Naive thymus-derived CD4-positive, alpha-beta T cell (primary cell): ENCODE measurements around the gene NAP1L1. TPM values are rescaled to one million over a fixed set of nuclear protein-coding genes. Genes with fewer than 3 reads are reported as not detected.

Experiments used
- ATAC-seq: fragments of 150-1000 bp; cut with Tn5 transposase; 2 replicates; pipeline ENCODE4 v1.10.0; 2021; ENCODE audit warnings: mild to moderate bottlenecking, moderate library complexity
- CTCF ChIA-PET: fragments of 350-600 bp; sonication (Branson Sonifier 250); formaldehyde crosslinking; loops from one replicate; lab custom pipeline; 2021; ENCODE audit warnings: antibody characterized with exemption; lab: Charles Lee
- POLR2A ChIA-PET: fragments of 350-600 bp; sonication (Branson Sonifier 250); formaldehyde crosslinking; loops from one replicate; lab custom pipeline; 2021; ENCODE audit warnings: antibody characterized with exemption, inconsistent platforms; lab: Charles Lee
- DNase-seq, 9 donors: peaks; one replicate each; pipeline versions ENCODE4 v3.0.0 to v3.0.0-alpha.2; 2020 to 2022; ENCODE audit warnings: mixed read lengths in 1 of 9
- H3K27ac ChIP-seq: one replicate; pipeline ENCODE4 v1.7.0; 2013; ENCODE audit warnings: mild to moderate bottlenecking, low read depth, low read length, moderate library complexity
- H3K27me3 ChIP-seq, 2 donors: one replicate each; pipeline ENCODE4 v1.7.0; 2013; ENCODE audit warnings: low read length in 2 of 2, mild to moderate bottlenecking in 2 of 2, moderate library complexity in 2 of 2; ENCODE audit not compliant: control insufficient read depth in 2 of 2, insufficient read depth in 2 of 2
- H3K36me3 ChIP-seq, 3 experiments: 1 replicate in 2 of 3; 2 replicates in 1 of 3; pipeline ENCODE4 v1.7.0; 2013; ENCODE audit warnings: low read length in 3 of 3, mild to moderate bottlenecking in 3 of 3, moderate library complexity in 1 of 3; ENCODE audit not compliant: insufficient read depth in 3 of 3, control insufficient read depth in 2 of 3
- H3K4me1 ChIP-seq, 2 donors: one replicate each; pipeline ENCODE4 v1.7.0; 2013; ENCODE audit warnings: low read length in 2 of 2, mild to moderate bottlenecking in 2 of 2, moderate library complexity in 1 of 2; ENCODE audit not compliant: control insufficient read depth in 2 of 2, insufficient read depth in 2 of 2
- H3K4me3 ChIP-seq: 2 replicates; pipeline ENCODE4 v1.7.0; 2013; ENCODE audit warnings: mild to moderate bottlenecking, low read length
- H3K9me3 ChIP-seq, 3 experiments: 1 replicate in 2 of 3; 2 replicates in 1 of 3; pipeline ENCODE4 v1.7.0; 2013; ENCODE audit warnings: low read length in 3 of 3; ENCODE audit not compliant: control insufficient read depth in 2 of 3
- H3K27ac Mint-ChIP-seq, 9 donors: one replicate each; pipeline ENCODE4 v1.8.0; 2020 to 2022; ENCODE audit warnings: mixed read lengths in 9 of 9, mild to moderate bottlenecking in 8 of 9, moderate library complexity in 5 of 9, inconsistent platforms in 2 of 9
- H3K27me3 Mint-ChIP-seq, 5 donors: one replicate each; pipeline ENCODE4 v1.8.0; 2021 to 2022; ENCODE audit warnings: mixed read lengths in 5 of 5, mild to moderate bottlenecking in 1 of 5
- H3K36me3 Mint-ChIP-seq, 5 donors: one replicate each; pipeline ENCODE4 v1.8.0; 2020 to 2022; ENCODE audit warnings: mixed read lengths in 5 of 5, mild to moderate bottlenecking in 3 of 5, inconsistent platforms in 1 of 5
- H3K4me1 Mint-ChIP-seq, 7 donors: one replicate each; pipeline ENCODE4 v1.8.0; 2020 to 2022; ENCODE audit warnings: mixed read lengths in 7 of 7, mild to moderate bottlenecking in 3 of 7, inconsistent platforms in 1 of 7
- H3K4me3 Mint-ChIP-seq, 10 donors: one replicate each; pipeline ENCODE4 v1.8.0; 2020 to 2022; ENCODE audit warnings: mild to moderate bottlenecking in 10 of 10, mixed read lengths in 10 of 10, moderate library complexity in 6 of 10, inconsistent platforms in 2 of 10
- H3K9me3 Mint-ChIP-seq, 11 donors: one replicate each; pipeline ENCODE4 v1.8.0; 2020 to 2022; ENCODE audit warnings: mixed read lengths in 11 of 11, mild to moderate bottlenecking in 4 of 11, inconsistent platforms in 1 of 11, moderate library complexity in 1 of 11
- intact Hi-C, 2 donors: fragments of 100-400 bp; cut with micrococcal nuclease; formaldehyde crosslinking; loops; one replicate each; pipeline ENCODE4 v1.15.1; 2023
- polyA plus RNA-seq, 2 donors: library from polyadenylated mRNA; unstranded; fragments of 300-500 nt; fragmentation: Illumina TruSeq; gene quantifications; one replicate each; pipeline ENCODE4 v1.2.3, GENCODE V29; 2021
- total RNA-seq, 6 experiments: library from RNA in 5 of 6; stranded (reverse) in 5 of 6; gene quantifications; 1 replicate in 5 of 6; 2 replicates in 1 of 6; pipeline ENCODE4 v1.2.3 and lab custom pipeline; 2021 to 2026

Gene NAP1L1
- total and polyA plus RNA-seq, 7 experiments from 2014 or later = 172 to 862 (median 557) TPM

DNA sequence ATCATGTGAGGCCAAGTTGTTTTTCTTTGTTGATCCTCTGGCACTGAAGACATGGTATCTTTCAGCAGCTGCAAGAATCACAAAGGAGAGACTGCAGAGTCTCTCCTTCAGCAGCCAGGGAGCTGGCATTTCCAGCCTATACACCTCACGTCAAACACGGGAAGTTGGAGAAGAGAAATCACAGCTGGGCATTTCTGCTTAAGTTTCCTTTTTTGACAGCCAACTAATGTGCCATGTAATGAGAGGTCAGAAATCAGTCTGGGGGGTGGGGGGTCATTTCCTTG is 81.2 kb downstream of the NAP1L1 start:
- Mint-ChIP-seq H3K36me3 (peaks cover 0 to 12% (median 0%) of the 10 kb centered on the region in 5 donors), H3K27ac (peak overlapping the region in 1 of 9 donors; percentile 37), H3K4me1 (peaks cover 0 to 3% (median 0%) of the 10 kb centered on the region in 7 donors), H3K4me3 (no peak overlapping the region), H3K9me3 (peaks cover 0 to 10% (median 3%) of the 10 kb centered on the region in 11 donors), H3K27me3 (no peaks in the 10 kb centered on the region)
- no peaks in the 10 kb centered on the region for H3K4me1 ChIP-seq
- no peaks in the 10 kb centered on the region for H3K27me3 ChIP-seq
- ChIA-PET POLR2A (interaction anchor here (1.2 kb wide), 1 partner anchor 17 kb away, joined by 3 read pairs; no protein-coding TSS in a partner anchor), CTCF (no interaction called here)
- no peak for ATAC-seq
- intact Hi-C loops = no loop called here
- DNase-seq = no peak
- no peaks in the 10 kb centered on the region for H3K9me3 ChIP-seq
- no peak overlapping the region for H3K4me3 ChIP-seq
- no peak overlapping the region for H3K27ac ChIP-seq
- no peaks in the 10 kb centered on the region for H3K36me3 ChIP-seq

DNA sequence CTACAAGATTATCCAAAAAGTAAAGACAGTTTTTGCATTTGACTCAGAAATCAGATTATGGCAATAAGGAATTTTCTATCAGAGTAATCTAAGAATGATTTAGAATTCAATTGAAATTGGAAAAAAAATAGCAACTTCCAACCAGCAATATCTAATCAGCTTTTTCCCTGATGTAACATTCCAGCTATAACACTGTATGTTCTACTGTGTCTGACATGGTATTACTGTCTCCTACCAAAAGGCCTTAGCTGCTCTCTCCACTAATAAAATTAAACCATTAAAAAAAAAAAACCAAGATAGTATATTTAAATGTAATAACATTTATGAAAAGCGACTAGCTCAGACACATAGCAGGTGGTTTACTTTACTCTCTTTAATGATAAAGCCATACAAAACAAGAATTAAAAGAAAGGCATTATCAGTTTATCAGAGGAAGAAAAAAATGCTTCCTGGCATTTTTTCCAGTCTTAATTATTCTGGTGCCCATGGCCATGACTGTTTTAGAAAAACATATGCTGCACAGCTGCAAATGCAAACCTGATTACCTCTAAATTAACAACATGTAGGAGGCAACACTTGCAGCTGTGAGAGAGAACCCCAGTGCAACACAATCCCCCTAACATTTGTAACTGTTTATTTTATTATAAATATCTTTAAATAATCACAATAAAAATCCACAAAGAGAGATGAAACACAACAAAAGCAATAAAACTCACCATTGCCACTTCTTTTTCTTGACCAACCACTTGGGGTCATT is 81.7 kb downstream of the NAP1L1 start:
- no peaks in the 10 kb centered on the region for H3K27me3 ChIP-seq
- CTCF ChIA-PET = no interaction called here
- H3K4me1 ChIP-seq = no peaks in the 10 kb centered on the region
- H3K27ac Mint-ChIP-seq = no peak overlapping the region
- H3K9me3 ChIP-seq = no peaks in the 10 kb centered on the region
- H3K27me3 Mint-ChIP-seq = no peaks in the 10 kb centered on the region
- no peak overlapping the region for H3K27ac ChIP-seq
- H3K9me3 Mint-ChIP-seq = peaks cover 0 to 10% (median 3%) of the 10 kb centered on the region in 11 donors
- peaks cover 0 to 3% (median 0%) of the 10 kb centered on the region in 7 donors for H3K4me1 Mint-ChIP-seq
- peaks cover 0 to 12% (median 0%) of the 10 kb centered on the region in 5 donors for H3K36me3 Mint-ChIP-seq
- H3K4me3 ChIP-seq = no peak overlapping the region
- POLR2A ChIA-PET = no interaction called here
- no peak for ATAC-seq
- intact Hi-C loops = no loop called here
- no peak overlapping the region for H3K4me3 Mint-ChIP-seq
- no peaks in the 10 kb centered on the region for H3K36me3 ChIP-seq
- no peak for DNase-seq

DNA sequence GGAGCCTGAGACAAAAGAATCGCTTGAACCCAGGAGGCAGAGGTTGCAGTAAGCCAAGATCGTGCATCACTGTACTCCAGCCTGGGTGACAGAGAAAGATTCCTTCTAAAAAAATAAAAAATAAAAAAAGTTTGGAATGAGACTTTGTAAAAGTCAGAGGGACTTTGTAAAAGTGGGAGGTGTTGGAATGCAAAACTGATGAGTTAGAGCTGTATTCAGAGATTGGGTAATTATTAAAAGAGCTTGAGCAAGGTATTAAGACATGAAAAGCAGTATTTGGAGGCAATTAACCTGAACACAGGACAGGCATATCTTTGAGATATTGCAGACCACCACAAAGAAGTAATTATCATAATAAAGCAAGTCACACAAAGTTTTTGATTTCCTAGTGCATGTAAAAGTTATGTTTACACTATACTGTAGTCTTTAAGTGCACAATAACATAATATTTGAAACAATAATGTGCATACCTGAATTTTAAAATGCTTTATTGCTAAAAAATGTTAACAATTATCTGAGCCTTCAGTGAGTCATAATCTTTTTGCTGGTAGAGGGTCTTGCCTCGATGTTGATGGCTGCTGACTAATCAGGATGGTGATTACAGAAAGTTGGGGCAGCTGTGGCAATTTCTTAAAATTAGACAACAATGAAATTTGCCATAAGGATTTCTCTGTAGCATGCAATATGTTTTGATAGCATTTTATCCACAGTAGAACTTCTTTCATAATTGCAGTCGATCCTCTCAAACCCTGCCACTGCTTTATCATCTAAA is 86.0 kb downstream of the NAP1L1 start:
- ChIA-PET CTCF (interaction anchor here (0.6 kb wide), 1 partner anchor 211 kb away, joined by 4 read pairs; no protein-coding TSS in a partner anchor), POLR2A (interaction anchor here (0.6 kb wide), 1 partner anchor 552 kb away, joined by 4 read pairs; no protein-coding TSS in a partner anchor)
- Mint-ChIP-seq H3K4me1 (peaks cover 0 to 15% (median 0%) of the 10 kb centered on the region in 7 donors), H3K9me3 (no peaks in the 10 kb centered on the region), H3K27me3 (no peaks in the 10 kb centered on the region), H3K4me3 (no peak overlapping the region), H3K36me3 (peaks cover 0 to 1% (median 0%) of the 10 kb centered on the region in 5 donors), H3K27ac (no peak overlapping the region)
- DNase-seq (no peak), ATAC-seq (no peak)
- Histone ChIP-seq H3K4me3 (no peak overlapping the region), H3K36me3 (no peaks in the 10 kb centered on the region), H3K9me3 (no peaks in the 10 kb centered on the region), H3K27ac (no peak overlapping the region), H3K27me3 (no peaks in the 10 kb centered on the region), H3K4me1 (no peaks in the 10 kb centered on the region)
- intact Hi-C loops = no loop called here

DNA sequence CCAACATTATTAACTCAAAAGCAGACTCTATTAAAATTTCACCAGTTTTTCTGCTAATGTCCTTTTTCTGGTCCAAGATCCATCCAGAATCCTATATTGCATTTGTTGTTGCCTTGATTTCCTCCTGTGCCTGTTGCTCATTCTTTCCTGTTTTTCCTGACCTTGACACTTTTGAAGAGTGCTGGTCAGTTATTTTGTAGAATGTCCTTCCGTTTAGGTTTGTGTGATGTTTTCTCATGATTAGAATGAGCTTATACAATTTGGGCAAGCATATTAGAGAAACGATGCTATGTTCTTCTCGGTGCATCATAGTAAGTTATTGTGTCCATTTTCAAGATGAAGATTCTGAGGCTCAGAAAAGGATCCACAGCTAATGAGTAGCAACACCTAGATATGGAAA is 86.8 kb downstream of the NAP1L1 start:
- Histone ChIP-seq H3K27ac (no peak overlapping the region), H3K9me3 (no peaks in the 10 kb centered on the region), H3K27me3 (no peaks in the 10 kb centered on the region), H3K4me3 (no peak overlapping the region), H3K4me1 (no peaks in the 10 kb centered on the region), H3K36me3 (no peaks in the 10 kb centered on the region)
- H3K36me3 Mint-ChIP-seq = peaks cover 0 to 1% (median 0%) of the 10 kb centered on the region in 5 donors
- H3K9me3 Mint-ChIP-seq = no peaks in the 10 kb centered on the region
- H3K27ac Mint-ChIP-seq = no peak overlapping the region
- no peaks in the 10 kb centered on the region for H3K27me3 Mint-ChIP-seq
- intact Hi-C loops = no loop called here
- H3K4me3 Mint-ChIP-seq = no peak overlapping the region
- ChIA-PET CTCF (no interaction called here), POLR2A (no interaction called here)
- ATAC-seq (no peak), DNase-seq (no peak)
- peaks cover 0 to 18% (median 0%) of the 10 kb centered on the region in 7 donors for H3K4me1 Mint-ChIP-seq

DNA sequence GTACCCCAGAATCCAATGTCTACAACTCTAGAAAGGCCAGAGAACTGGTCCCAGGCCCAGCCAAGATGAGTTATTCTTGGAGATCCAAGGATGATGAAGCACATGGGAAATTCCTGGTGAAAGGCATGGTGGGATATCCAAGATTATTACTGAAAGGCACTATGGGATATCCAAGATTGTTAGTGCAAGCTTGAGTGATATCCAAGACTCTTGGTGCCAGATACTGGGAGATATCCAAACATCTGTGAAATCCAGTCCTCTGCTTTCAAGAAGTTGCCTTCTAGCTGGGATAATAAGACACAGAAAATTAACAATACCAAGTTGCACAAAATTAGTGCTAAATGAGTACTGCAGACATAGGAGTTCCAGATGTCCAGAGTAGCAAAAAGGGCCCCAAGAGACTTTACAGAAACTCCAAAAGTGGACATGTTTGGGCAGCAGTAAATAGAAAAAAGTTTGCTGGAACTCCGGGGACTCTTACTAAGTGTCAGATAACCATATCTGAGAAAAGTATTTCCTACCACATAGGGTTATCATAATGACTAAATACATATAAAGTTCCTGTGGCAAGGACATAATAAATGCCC is 87.5 kb downstream of the NAP1L1 start:
- H3K4me1 ChIP-seq = no peaks in the 10 kb centered on the region
- POLR2A ChIA-PET = no interaction called here
- H3K9me3 Mint-ChIP-seq = no peaks in the 10 kb centered on the region
- no peak overlapping the region for H3K27ac Mint-ChIP-seq
- H3K27me3 Mint-ChIP-seq = no peaks in the 10 kb centered on the region
- H3K36me3 ChIP-seq = no peaks in the 10 kb centered on the region
- H3K4me3 ChIP-seq = no peak overlapping the region
- CTCF ChIA-PET = no interaction called here
- intact Hi-C loops = no loop called here
- DNase-seq = no peak
- H3K9me3 ChIP-seq = no peaks in the 10 kb centered on the region
- no peak overlapping the region for H3K4me3 Mint-ChIP-seq
- H3K27ac ChIP-seq = no peak overlapping the region
- peaks cover 0 to 1% (median 0%) of the 10 kb centered on the region in 5 donors for H3K36me3 Mint-ChIP-seq
- peaks cover 0 to 18% (median 0%) of the 10 kb centered on the region in 7 donors for H3K4me1 Mint-ChIP-seq
- ATAC-seq = no peak
- no peaks in the 10 kb centered on the region for H3K27me3 ChIP-seq

DNA sequence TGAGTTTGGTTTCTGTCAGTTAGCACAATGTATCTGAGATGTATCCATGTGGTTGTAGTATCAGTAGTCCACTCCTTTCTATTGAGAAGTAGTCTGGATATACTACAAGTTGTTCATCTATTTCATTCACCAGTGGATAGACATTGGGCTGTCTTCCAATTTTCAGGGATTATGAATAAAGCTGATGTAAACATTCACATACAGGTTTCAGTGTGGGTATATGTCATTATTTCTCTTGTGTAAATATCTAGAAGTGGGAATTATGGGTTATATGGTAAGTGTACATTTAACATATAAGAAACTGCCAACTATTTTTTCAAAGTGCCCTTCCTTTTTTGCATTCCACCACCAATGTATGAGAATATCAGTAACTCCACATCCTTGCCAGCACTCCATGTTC is 88.8 kb downstream of the NAP1L1 start:
- Mint-ChIP-seq H3K4me3 (no peak overlapping the region), H3K27ac (no peak overlapping the region), H3K27me3 (no peaks in the 10 kb centered on the region), H3K9me3 (no peaks in the 10 kb centered on the region), H3K4me1 (peaks cover 0 to 18% (median 0%) of the 10 kb centered on the region in 7 donors), H3K36me3 (peaks cover 0 to 1% (median 0%) of the 10 kb centered on the region in 5 donors)
- Histone ChIP-seq H3K9me3 (no peaks in the 10 kb centered on the region), H3K36me3 (no peaks in the 10 kb centered on the region), H3K4me3 (no peak overlapping the region), H3K27ac (no peak overlapping the region), H3K4me1 (no peaks in the 10 kb centered on the region), H3K27me3 (no peaks in the 10 kb centered on the region)
- ChIA-PET CTCF (no interaction called here), POLR2A (no interaction called here)
- DNase-seq (no peak), ATAC-seq (no peak)
- intact Hi-C loops = no loop called here
